IPS DF 6.9 (cell line): ENCODE data around the gene OPN4.
"Not testable (repeated sequence)": the region's sequence is repeated elsewhere in the genome, so short reads cannot be mapped to it uniquely, and the experiment has no call there.

ENCODE experiments used
- DNase-seq: peaks from one replicate; pipeline ENCODE4 v3.0.0-alpha.2; 2013; ENCODE audit warnings: low read depth, low spot score
- H3K27ac ChIP-seq: one replicate; pipeline ENCODE4 v1.5.1; 2013; ENCODE audit warnings: low read length, control low read depth
- H3K27me3 ChIP-seq: 2 replicates; pipeline ENCODE4 v1.6.1; 2013; ENCODE audit warnings: mild to moderate bottlenecking, low read length; ENCODE audit not compliant: control insufficient read depth, insufficient read depth
- H3K36me3 ChIP-seq: 2 replicates; pipeline ENCODE4 v1.6.1; 2013; ENCODE audit warnings: low read length; ENCODE audit not compliant: control insufficient read depth, insufficient read depth
- H3K4me1 ChIP-seq: 2 replicates; pipeline ENCODE4 v1.6.1; 2013; ENCODE audit warnings: low read length; ENCODE audit not compliant: control insufficient read depth, insufficient read depth
- H3K4me3 ChIP-seq: 2 replicates; pipeline ENCODE4 v1.5.1; 2013; ENCODE audit warnings: mild to moderate bottlenecking, low read length
- H3K9me3 ChIP-seq: 2 replicates; pipeline ENCODE4 v1.6.1; 2013; ENCODE audit warnings: low read length, inconsistent platforms; ENCODE audit not compliant: control insufficient read depth, insufficient read depth
- WGBS: extraction: QIAGEN DNeasy Blood & Tissue Kit; methylation state at CpG from one replicate; pipeline ENCODE4 v1.1.7; 2013; ENCODE audit warnings: mixed read lengths, missing lambda C conversion rate; ENCODE audit not compliant: insufficient read length, insufficient coverage; 5-methylcytosine and 5-hydroxymethylcytosine counted together

OPN4 gene, protein sequence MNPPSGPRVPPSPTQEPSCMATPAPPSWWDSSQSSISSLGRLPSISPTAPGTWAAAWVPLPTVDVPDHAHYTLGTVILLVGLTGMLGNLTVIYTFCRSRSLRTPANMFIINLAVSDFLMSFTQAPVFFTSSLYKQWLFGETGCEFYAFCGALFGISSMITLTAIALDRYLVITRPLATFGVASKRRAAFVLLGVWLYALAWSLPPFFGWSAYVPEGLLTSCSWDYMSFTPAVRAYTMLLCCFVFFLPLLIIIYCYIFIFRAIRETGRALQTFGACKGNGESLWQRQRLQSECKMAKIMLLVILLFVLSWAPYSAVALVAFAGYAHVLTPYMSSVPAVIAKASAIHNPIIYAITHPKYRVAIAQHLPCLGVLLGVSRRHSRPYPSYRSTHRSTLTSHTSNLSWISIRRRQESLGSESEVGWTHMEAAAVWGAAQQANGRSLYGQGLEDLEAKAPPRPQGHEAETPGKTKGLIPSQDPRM

DNA sequence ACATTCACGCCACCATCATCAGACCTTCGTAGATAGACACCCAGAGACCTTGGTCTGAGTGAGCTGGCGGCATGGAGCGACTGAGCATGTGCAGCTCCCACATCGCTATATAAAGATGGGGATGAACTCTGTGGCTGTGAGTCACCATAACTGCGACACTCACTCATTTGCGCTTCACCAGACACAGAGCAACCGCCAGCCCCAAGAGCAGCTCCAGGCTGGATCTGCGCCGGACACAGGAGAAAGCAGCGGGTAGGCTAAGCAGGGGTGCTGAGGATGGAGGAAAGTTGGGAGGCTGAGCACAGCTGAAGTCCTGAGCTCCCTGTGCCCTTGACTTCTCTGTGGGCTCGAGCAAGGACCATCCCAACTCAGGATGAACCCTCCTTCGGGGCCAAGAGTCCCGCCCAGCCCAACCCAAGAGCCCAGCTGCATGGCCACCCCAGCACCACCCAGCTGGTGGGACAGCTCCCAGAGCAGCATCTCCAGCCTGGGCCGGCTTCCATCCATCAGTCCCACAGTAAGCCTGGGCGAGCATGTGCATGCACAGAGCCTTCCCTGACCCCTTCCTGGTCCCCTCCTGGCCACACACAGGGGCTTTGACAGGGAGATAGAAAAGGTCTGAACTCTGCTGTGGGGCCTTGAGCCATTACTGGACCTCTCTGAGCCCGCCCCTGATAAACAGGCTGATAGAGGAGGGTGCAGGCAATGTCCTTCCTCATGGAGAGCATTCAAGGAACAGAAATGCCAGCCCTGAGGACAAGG is at the start of gene OPN4:
Gene OPN4, plus strand, starts transcription at position 137 of the 762 bp plus-strand sequence. Its CDS starts 237 bp downstream, at position 374.
- H3K4me1 ChIP-seq = no peaks in the 10 kb centered on the region; the same call in 1 of the 2 replicates
- no peak within 1 kb of the TSS for H3K27ac ChIP-seq
- 100% methylated on average over 1 of the region's 17 CpGs for WGBS
- no peaks in the 10 kb centered on the region for H3K36me3 ChIP-seq
- no peak for DNase-seq
- no peak within 1 kb of the TSS for H3K4me3 ChIP-seq
- no peaks in the 10 kb centered on the region for H3K9me3 ChIP-seq
- H3K27me3 ChIP-seq = no peaks in the 10 kb centered on the region

DNA sequence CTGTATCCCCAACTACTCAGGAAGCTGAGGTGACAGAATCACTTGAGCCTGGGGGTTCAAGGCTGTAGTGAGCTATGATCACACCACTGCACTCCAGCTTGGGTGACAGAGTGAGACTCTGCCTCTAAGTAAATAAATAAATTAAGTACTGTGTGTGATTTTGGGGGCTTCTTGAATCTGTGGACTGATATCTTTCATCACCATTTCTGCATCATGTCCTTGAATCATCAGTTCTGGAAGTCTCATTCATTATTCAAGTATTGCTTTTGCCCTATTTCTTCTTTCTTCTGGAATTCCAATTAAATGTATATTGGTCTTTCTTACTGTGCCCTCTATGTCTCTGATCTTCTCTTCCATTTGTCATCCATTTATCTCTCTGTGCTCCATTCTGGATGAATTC is 46.7 kb upstream of the OPN4 start:
- no peak overlapping the region for H3K4me3 ChIP-seq
- H3K27me3 ChIP-seq = no peaks in the 10 kb centered on the region
- DNase-seq = no peak
- H3K9me3 ChIP-seq = no peaks in the 10 kb centered on the region
- no peaks in the 10 kb centered on the region for H3K4me1 ChIP-seq
- H3K36me3 ChIP-seq = no peaks in the 10 kb centered on the region
- H3K27ac ChIP-seq = no peak overlapping the region

DNA sequence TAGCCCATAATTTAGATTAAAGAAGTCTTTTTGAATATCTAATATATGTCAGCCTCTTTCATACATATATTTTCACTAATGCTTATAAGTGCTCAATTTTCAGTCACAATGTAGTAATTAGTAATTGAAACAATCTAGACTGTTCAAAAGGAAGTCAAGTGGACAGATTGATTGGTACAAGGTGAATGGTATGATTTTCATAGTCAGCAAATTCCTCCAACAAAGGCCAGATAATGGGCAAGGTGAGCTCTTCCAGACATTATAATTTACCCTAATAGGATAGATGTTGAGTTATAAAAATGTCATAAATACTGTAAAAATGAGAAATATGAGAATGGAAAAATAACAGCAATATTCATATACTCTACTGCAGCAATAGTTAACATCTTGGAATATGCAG is 44.4 kb upstream of the OPN4 start:
- H3K4me3 ChIP-seq = no peak overlapping the region
- no peak for DNase-seq
- no peaks in the 10 kb centered on the region for H3K27me3 ChIP-seq
- H3K36me3 ChIP-seq = no peaks in the 10 kb centered on the region
- H3K4me1 ChIP-seq = no peaks in the 10 kb centered on the region
- H3K27ac ChIP-seq = no peak overlapping the region
- no peaks in the 10 kb centered on the region for H3K9me3 ChIP-seq

DNA sequence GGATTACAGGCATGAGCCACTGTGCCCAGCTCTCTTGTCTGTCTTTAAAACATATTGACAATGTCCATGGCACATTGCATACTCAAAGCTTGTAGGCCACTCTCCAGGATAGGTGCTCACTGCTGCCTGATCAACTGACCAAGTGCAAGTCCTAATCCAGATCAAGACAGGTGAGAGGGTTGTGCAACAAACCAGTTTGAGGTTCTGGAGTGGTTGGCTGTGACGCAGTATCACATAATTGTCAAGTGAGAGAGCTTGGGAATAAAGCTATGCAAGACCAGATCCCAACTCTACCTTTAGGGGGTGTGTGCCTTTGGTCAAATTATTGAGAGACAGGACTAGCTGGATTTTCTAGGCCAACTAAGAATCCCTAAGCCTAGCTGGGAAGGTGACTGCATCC is 43.0 kb upstream of the OPN4 start:
- WGBS = no CpG with 5 or more reads among the region's 1 CpG
- Histone ChIP-seq H3K9me3 (no peaks in the 10 kb centered on the region), H3K4me3 (no peak overlapping the region), H3K4me1 (no peaks in the 10 kb centered on the region), H3K27ac (no peak overlapping the region), H3K27me3 (no peaks in the 10 kb centered on the region), H3K36me3 (no peaks in the 10 kb centered on the region)
- DNase-seq = no peak

DNA sequence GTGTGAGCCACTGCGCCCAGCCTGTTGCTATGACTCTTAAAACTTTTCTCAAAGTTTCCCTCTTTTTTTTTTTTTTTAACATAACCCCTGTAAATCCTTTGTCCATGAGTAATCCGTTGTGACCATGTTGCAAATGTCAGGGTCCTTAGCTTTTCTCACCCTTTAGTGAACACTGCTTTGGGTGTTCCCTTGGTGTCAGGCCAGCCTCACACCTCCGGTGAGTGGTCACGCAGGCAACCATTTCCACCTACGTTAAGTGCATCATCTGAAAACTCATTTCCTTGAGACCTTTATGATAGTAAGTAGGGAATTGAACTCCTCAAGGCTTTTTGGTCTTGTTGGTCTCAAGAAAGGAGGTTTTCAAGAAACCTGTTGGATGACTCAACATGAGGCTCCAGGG is 41.3 kb upstream of the OPN4 start:
- WGBS = no CpG with 5 or more reads among the region's 5 CpGs
- H3K27ac ChIP-seq = no peak overlapping the region
- no peaks in the 10 kb centered on the region for H3K27me3 ChIP-seq
- H3K4me1 ChIP-seq = no peaks in the 10 kb centered on the region
- H3K9me3 ChIP-seq = no peaks in the 10 kb centered on the region
- H3K4me3 ChIP-seq = no peak overlapping the region
- no peak for DNase-seq
- H3K36me3 ChIP-seq = no peaks in the 10 kb centered on the region

DNA sequence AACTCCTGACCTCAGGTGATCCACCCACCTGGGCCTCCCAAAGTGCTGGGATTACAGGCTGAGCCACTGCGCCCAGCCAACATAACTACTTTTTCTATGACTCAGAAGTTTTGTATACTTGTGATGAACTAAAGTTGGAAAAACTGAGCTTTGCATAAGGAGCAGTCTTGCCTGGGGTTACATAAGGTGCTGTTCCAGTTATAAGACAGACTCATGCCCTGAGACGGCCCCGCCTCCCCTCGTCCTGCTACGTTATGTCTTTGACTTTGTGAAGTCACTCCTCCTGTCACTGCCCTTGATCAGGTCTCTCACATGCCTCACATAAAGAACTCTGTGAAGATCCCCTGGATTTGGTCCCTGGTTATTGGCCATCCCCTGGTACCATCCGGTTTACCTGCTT is 40.4 kb upstream of the OPN4 start:
- H3K9me3 ChIP-seq = no peaks in the 10 kb centered on the region
- no peaks in the 10 kb centered on the region for H3K27me3 ChIP-seq
- no CpG with 5 or more reads among the region's 6 CpGs for WGBS
- no peaks in the 10 kb centered on the region for H3K4me1 ChIP-seq
- no peak for DNase-seq
- no peaks in the 10 kb centered on the region for H3K36me3 ChIP-seq
- H3K4me3 ChIP-seq = no peak overlapping the region
- no peak overlapping the region for H3K27ac ChIP-seq

DNA sequence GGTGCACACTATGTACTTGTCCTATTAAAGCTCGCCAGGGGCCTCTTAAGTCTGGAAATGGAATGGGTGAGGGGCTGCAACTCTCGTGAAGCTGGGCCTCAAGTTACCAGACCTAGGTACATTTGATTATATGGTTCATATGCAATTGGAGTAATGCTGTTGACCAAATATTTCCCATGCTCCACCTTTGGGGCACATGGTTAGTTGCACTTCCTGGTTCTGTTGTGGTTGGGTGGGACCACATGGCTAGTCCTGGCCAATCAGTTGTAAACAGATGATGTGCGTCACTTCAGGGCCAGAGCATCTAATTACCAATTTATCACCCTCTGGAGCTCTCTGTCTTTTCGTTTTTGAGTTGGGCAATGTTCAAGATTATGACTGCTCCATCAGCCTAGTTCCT is 39.5 kb upstream of the OPN4 start:
- Histone ChIP-seq H3K4me1 (no peaks in the 10 kb centered on the region), H3K27ac (no peak overlapping the region), H3K4me3 (no peak overlapping the region), H3K27me3 (no peaks in the 10 kb centered on the region), H3K9me3 (no peaks in the 10 kb centered on the region), H3K36me3 (no peaks in the 10 kb centered on the region)
- DNase-seq = no peak
- WGBS = no CpG with 5 or more reads among the region's 4 CpGs

DNA sequence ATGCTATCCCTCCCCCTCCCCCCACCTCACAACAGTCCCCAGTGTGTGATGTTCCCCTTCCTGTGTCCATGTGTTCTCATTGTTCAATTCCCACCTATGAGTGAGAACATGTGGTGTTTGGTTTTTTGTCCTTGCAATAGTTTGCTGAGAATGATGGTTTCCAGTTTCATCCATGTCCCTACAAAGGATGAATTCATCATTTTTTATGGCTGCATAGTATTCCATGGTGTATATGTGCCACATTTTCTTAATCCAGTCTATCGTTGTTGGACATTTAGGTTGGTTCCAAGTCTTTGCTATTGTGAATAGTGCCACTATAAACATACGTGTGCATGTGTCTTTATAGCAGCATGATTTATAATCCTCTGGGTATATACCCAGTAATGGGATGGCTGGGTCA is 37.1 kb upstream of the OPN4 start:
- not testable (repeated sequence) for H3K4me3 ChIP-seq, H3K27ac ChIP-seq, H3K27me3 ChIP-seq, H3K4me1 ChIP-seq, H3K9me3 ChIP-seq, DNase-seq, H3K36me3 ChIP-seq
- no CpG with 5 or more reads among the region's 2 CpGs for WGBS

DNA sequence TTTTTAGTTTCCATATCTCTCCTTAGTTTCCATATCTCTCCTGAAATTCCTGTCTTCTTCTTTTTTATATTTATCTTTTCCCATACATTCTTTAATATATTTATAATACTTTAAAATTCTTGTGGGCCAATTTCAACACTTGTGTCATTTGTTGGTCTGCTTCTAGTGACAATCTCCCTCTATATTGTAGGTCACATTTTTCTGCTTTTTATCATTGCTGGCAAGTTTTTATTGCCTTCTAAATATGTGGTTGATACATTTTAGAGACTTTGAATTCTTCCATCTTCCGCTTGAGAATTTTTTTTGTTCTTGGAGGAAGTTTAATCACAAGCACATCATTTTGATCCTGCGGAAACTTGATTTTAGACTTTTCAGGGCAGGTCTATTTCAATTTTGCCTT is 26.0 kb upstream of the OPN4 start:
- H3K36me3 ChIP-seq = no peaks in the 10 kb centered on the region
- no peak overlapping the region for H3K4me3 ChIP-seq
- no peak for DNase-seq
- H3K4me1 ChIP-seq = no peaks in the 10 kb centered on the region; the same call in none of the 2 replicates
- H3K27me3 ChIP-seq = peaks cover 3% of the 10 kb centered on the region; the same call in 1 of the 2 replicates
- H3K9me3 ChIP-seq = no peaks in the 10 kb centered on the region
- WGBS = no CpG with 5 or more reads among the region's 2 CpGs
- H3K27ac ChIP-seq = no peak overlapping the region

DNA sequence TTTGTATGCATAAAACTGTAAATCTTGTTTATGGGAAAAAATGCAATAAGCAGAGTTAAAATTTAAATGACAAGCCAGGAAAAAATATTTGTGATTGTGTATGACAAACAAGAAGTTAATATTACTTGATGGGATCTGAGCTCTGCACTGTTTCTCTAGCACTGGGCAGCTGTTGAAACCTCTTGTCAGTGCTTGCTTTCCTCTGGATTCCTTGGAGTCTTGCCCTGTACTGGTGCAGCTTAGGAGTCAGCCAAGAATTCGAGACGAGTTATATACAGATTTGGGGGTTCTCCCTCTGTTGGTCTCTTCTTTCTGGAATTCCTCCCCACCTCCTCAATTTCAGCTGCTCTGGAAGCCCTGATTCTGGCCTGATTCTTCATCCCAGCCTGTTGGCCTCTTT is 24.3 kb upstream of the OPN4 start:
- no peak for DNase-seq
- no peak overlapping the region for H3K4me3 ChIP-seq
- H3K36me3 ChIP-seq = no peaks in the 10 kb centered on the region
- no peak overlapping the region for H3K27ac ChIP-seq
- no peaks in the 10 kb centered on the region for H3K9me3 ChIP-seq
- peaks cover 3% of the 10 kb centered on the region; the same call in 1 of the 2 replicates for H3K27me3 ChIP-seq
- H3K4me1 ChIP-seq = no peaks in the 10 kb centered on the region; the same call in none of the 2 replicates
- WGBS = no CpG with 5 or more reads among the region's 2 CpGs
